HepG2 (cell line): Measurements from ENCODE around the gene SMOC1. TPM values are rescaled to one million over a fixed set of nuclear protein-coding genes. Genes with fewer than 3 reads are reported as not detected.

ENCODE experiments used
- ARNT ChIP-seq: fragments of 450-650 bp; IDR thresholded peaks from 2 replicates; pipeline ENCODE4 v1.6.1; 2017
- CEBPG ChIP-seq: IDR thresholded peaks from 2 replicates; pipeline ENCODE4 v1.6.1; 2016
- DMAP1 ChIP-seq: IDR thresholded peaks from 2 replicates; pipeline ENCODE4 v1.6.1; 2016
- GABPA ChIP-seq, 2 experiments: IDR thresholded peaks; 2 replicates each; pipeline ENCODE4 v1.6.1; 2011 to 2016; ENCODE audit warnings: low read depth in 2 of 2, low read length in 1 of 2, missing biosample characterization in 1 of 2, missing genetic modification characterization in 1 of 2
- GATA4 ChIP-seq: sonication (generic); IDR thresholded peaks from 2 replicates; pipeline ENCODE4 v1.6.1; 2016; ENCODE audit warnings: antibody characterized with exemption, low read depth, borderline replicate concordance
- HMG20A ChIP-seq: IDR thresholded peaks from 2 replicates; pipeline ENCODE4 v1.6.1; 2016; ENCODE audit warnings: borderline replicate concordance
- IKZF1 ChIP-seq: fragments of 450-650 bp; IDR thresholded peaks from 2 replicates; pipeline ENCODE4 v1.7.1; 2016
- KAT2B ChIP-seq: fragments of 150-350 bp; IDR thresholded peaks from 2 replicates; pipeline ENCODE4 v1.6.1; 2014; ENCODE audit warnings: low read depth, low read length, borderline replicate concordance
- KAT8 ChIP-seq: IDR thresholded peaks from 2 replicates; pipeline ENCODE4 v1.6.1; 2016; ENCODE audit warnings: missing genetic modification reagents, missing compliant biosample characterization
- MAF1 ChIP-seq: sonication (generic); formaldehyde crosslinking; IDR thresholded peaks from 2 replicates; pipeline ENCODE4 v1.5.0; 2020; ENCODE audit warnings: missing genetic modification reagents, borderline replicate concordance
- MZF1 ChIP-seq: sonication (generic); formaldehyde crosslinking; IDR thresholded peaks from 2 replicates; pipeline ENCODE4 v1.8.1; 2023; ENCODE audit warnings: mild to moderate bottlenecking, missing genetic modification reagents, borderline replicate concordance
- NFATC3 ChIP-seq: sonication (generic); formaldehyde crosslinking; IDR thresholded peaks from 2 replicates; pipeline ENCODE4 v1.5.1; 2020; ENCODE audit warnings: mild to moderate bottlenecking, missing genetic modification reagents
- RARA ChIP-seq: IDR thresholded peaks from 2 replicates; pipeline ENCODE4 v1.6.1; 2016; ENCODE audit warnings: missing genetic modification reagents, missing compliant biosample characterization
- SAP130 ChIP-seq: IDR thresholded peaks from 2 replicates; pipeline ENCODE4 v1.6.1; 2016; ENCODE audit warnings: low read depth
- SNAI1 ChIP-seq: sonication (generic); formaldehyde crosslinking; IDR thresholded peaks from 2 replicates; pipeline ENCODE4 v1.5.0; 2020; ENCODE audit warnings: mild to moderate bottlenecking, missing genetic modification reagents, borderline replicate concordance
- ZBTB3 ChIP-seq: sonication (generic); formaldehyde crosslinking; IDR thresholded peaks from 2 replicates; pipeline ENCODE4 v1.4.0; 2020; ENCODE audit warnings: low read depth, mild to moderate bottlenecking, moderate library complexity, missing genetic modification reagents, borderline replicate concordance
- ZNF207 ChIP-seq: fragments of 450-650 bp; IDR thresholded peaks from 2 replicates; pipeline ENCODE4 v1.6.1; 2016; ENCODE audit warnings: antibody characterized with exemption, borderline replicate concordance
- ZNF331 ChIP-seq: sonication (generic); formaldehyde crosslinking; IDR thresholded peaks from 2 replicates; pipeline ENCODE4 v1.4.0; 2020; ENCODE audit warnings: missing genetic modification reagents
- ZNF543 ChIP-seq: sonication (generic); formaldehyde crosslinking; IDR thresholded peaks from 2 replicates; pipeline ENCODE4 v1.4.0; 2020; ENCODE audit warnings: mild to moderate bottlenecking, missing genetic modification reagents
- polyA plus RNA-seq, 8 experiments: library from polyadenylated mRNA; depleted of rRNA in 3 of 8; stranded (reverse) in 7 of 8; unstranded in 1 of 8; fragments of >200 nt; fragmentation: Illumina TruSeq in 4 of 8; extraction: Trizol in 4 of 8; gene quantifications; 2 replicates each; pipeline versions ENCODE4 v1.2.1 to v1.2.3, GENCODE V29; 2011 to 2016; ENCODE audit warnings: low read depth in 4 of 8, missing spikeins in 1 of 8, mixed read lengths in 1 of 8; ENCODE audit not compliant: insufficient read depth in 1 of 8
- total RNA-seq, 5 experiments: library from RNA; depleted of rRNA; stranded (reverse); fragments of >200 nt; fragmentation: Illumina TruSeq; extraction: Trizol; gene quantifications; 2 replicates each; pipeline ENCODE4 v1.2.3, GENCODE V29; 2016; ENCODE audit warnings: low read depth in 1 of 5
- TF ChIP-seq, protein P1 (sequence below): sonication (generic); formaldehyde crosslinking; IDR thresholded peaks from 2 replicates; pipeline ENCODE4; 2020; ENCODE audit warnings: missing genetic modification reagents, mild to moderate bottlenecking, borderline replicate concordance
- TF ChIP-seq, protein P2 (sequence below): sonication (generic); formaldehyde crosslinking; IDR thresholded peaks from 2 replicates; pipeline ENCODE4 v1.4.0; 2020; ENCODE audit warnings: low read depth, mild to moderate bottlenecking, missing genetic modification reagents
- TF ChIP-seq, protein P3 (sequence below): sonication (generic); formaldehyde crosslinking; IDR thresholded peaks from 2 replicates; pipeline ENCODE4 v1.5.0; 2020; ENCODE audit warnings: missing genetic modification reagents, mild to moderate bottlenecking, borderline replicate concordance
- TF ChIP-seq, protein P4 (sequence below), 2 experiments: sonication (generic) in 1 of 2; formaldehyde crosslinking in 1 of 2; IDR thresholded peaks; 2 replicates each; pipeline versions ENCODE4 v1.4.0 to v1.6.1; 2016 to 2020; ENCODE audit warnings: borderline replicate concordance in 1 of 2, low read depth in 1 of 2, mild to moderate bottlenecking in 1 of 2, missing genetic modification reagents in 1 of 2

Gene SMOC1
- total and polyA plus RNA-seq, 2 of the 13 experiments (the other 11 are each of a cell fraction or from before 2014, with no cell fraction given) = 17.8 to 35.6 TPM

DNA sequence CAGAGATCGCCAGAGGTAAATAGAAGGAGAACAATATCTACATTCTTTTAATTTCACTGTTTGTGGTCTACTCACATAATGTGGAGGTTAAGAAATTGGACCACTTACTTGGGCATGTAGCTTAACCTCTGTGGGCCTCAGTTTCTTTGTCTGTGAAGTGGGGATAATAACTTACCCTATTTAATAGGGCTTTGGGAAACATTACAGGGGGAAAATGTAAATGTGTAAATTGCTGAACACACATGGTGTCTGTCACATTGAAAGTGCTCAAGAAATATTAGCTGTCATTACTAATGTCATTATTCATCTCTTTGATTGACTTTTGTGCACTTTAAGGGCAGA is 169.1 kb downstream of the SMOC1 start (continued):
- TF ChIP-seq, protein P1, sequence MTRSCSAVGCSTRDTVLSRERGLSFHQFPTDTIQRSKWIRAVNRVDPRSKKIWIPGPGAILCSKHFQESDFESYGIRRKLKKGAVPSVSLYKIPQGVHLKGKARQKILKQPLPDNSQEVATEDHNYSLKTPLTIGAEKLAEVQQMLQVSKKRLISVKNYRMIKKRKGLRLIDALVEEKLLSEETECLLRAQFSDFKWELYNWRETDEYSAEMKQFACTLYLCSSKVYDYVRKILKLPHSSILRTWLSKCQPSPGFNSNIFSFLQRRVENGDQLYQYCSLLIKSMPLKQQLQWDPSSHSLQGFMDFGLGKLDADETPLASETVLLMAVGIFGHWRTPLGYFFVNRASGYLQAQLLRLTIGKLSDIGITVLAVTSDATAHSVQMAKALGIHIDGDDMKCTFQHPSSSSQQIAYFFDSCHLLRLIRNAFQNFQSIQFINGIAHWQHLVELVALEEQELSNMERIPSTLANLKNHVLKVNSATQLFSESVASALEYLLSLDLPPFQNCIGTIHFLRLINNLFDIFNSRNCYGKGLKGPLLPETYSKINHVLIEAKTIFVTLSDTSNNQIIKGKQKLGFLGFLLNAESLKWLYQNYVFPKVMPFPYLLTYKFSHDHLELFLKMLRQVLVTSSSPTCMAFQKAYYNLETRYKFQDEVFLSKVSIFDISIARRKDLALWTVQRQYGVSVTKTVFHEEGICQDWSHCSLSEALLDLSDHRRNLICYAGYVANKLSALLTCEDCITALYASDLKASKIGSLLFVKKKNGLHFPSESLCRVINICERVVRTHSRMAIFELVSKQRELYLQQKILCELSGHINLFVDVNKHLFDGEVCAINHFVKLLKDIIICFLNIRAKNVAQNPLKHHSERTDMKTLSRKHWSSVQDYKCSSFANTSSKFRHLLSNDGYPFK (CRISPR knock-in tag) = no peak
- TF ChIP-seq ZNF331 (peak; percentile 27; the same call in 1 of the 2 replicates), HMG20A (CRISPR knock-in tag) (0 out of 2 replicates have a peak, but pooled peaks have one; percentile 6), ARNT (no peak), DMAP1 (CRISPR knock-in tag) (no peak), NFATC3 (CRISPR knock-in tag) (no peak), KAT8 (CRISPR knock-in tag) (peak; percentile 19; the same call in 1 of the 2 replicates), KAT2B (no peak), RARA (CRISPR knock-in tag) (no peak), CEBPG (peak; percentile 23), SAP130 (CRISPR knock-in tag) (no peak), GABPA (IDR thresholded peaks at IDR 0.05; ENCODE audit: low read depth, low read length) (no peak), GABPA (CRISPR knock-in tag; IDR thresholded peaks at IDR 0.05; ENCODE audit: low read depth) (no peak), IKZF1 (no peak), MAF1 (CRISPR knock-in tag) (no peak), SNAI1 (CRISPR knock-in tag) (no peak), ZBTB3 (CRISPR knock-in tag) (no peak), ZNF543 (CRISPR knock-in tag) (no peak), MZF1 (no peak), GATA4 (no peak), ZNF207 (no peak)
- TF ChIP-seq, protein P2, sequence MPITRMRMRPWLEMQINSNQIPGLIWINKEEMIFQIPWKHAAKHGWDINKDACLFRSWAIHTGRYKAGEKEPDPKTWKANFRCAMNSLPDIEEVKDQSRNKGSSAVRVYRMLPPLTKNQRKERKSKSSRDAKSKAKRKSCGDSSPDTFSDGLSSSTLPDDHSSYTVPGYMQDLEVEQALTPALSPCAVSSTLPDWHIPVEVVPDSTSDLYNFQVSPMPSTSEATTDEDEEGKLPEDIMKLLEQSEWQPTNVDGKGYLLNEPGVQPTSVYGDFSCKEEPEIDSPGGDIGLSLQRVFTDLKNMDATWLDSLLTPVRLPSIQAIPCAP (CRISPR knock-in tag) = no peak
- TF ChIP-seq, protein P3, sequence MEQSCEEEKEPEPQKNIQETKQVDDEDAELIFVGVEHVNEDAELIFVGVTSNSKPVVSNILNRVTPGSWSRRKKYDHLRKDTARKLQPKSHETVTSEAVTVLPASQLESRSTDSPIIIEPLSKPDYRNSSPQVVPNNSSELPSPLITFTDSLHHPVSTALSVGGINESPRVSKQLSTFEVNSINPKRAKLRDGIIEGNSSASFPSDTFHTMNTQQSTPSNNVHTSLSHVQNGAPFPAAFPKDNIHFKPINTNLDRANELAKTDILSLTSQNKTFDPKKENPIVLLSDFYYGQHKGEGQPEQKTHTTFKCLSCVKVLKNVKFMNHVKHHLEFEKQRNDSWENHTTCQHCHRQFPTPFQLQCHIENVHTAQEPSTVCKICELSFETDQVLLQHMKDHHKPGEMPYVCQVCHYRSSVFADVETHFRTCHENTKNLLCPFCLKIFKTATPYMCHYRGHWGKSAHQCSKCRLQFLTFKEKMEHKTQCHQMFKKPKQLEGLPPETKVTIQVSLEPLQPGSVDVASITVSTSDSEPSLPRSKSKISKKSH (CRISPR knock-in tag) = no peak
- TF ChIP-seq, protein P4, sequence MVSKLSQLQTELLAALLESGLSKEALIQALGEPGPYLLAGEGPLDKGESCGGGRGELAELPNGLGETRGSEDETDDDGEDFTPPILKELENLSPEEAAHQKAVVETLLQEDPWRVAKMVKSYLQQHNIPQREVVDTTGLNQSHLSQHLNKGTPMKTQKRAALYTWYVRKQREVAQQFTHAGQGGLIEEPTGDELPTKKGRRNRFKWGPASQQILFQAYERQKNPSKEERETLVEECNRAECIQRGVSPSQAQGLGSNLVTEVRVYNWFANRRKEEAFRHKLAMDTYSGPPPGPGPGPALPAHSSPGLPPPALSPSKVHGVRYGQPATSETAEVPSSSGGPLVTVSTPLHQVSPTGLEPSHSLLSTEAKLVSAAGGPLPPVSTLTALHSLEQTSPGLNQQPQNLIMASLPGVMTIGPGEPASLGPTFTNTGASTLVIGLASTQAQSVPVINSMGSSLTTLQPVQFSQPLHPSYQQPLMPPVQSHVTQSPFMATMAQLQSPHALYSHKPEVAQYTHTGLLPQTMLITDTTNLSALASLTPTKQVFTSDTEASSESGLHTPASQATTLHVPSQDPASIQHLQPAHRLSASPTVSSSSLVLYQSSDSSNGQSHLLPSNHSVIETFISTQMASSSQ (IDR thresholded peaks at IDR 0.05; ENCODE audit: low read depth) = no peak
- TF ChIP-seq, protein P4 (CRISPR knock-in tag; IDR thresholded peaks at IDR 0.05; ENCODE audit: borderline replicate concordance) = no peak; the same call in 1 of the 2 replicates
